Calu3 (cell line): Measurements from ENCODE around the gene MBNL2. TPM values are rescaled to one million over a fixed set of nuclear protein-coding genes. Genes with fewer than 3 reads are reported as not detected.

Experiments used
- BruUV-seq: library from RNA; stranded (reverse); fragments of 400-500 nt; replicated peaks from 2 replicates; lab custom pipeline; 2021; lab: Mats Ljungman, UMichigan
- CTCF ChIA-PET: fragments of 300-600 bp; sonication (Branson Sonifier 250); formaldehyde crosslinking; loops from one replicate; lab custom pipeline; 2022; ENCODE audit warnings: antibody characterized with exemption; lab: Charles Lee
- DNase-seq: peaks from one replicate; pipeline ENCODE4 v3.0.0; 2022
- H3K27ac Mint-ChIP-seq: one replicate; pipeline ENCODE4 v1.8.0; 2022; ENCODE audit warnings: mixed read lengths; ENCODE audit not compliant: unreplicated experiment
- H3K27me3 Mint-ChIP-seq: one replicate; pipeline ENCODE4 v1.8.0; 2022; ENCODE audit warnings: mixed read lengths; ENCODE audit not compliant: unreplicated experiment
- H3K36me3 Mint-ChIP-seq: one replicate; pipeline ENCODE4 v1.8.0; 2022; ENCODE audit warnings: mild to moderate bottlenecking, moderate library complexity, mixed read lengths; ENCODE audit not compliant: insufficient read depth, unreplicated experiment
- H3K4me1 Mint-ChIP-seq: one replicate; pipeline ENCODE4 v1.8.0; 2022; ENCODE audit warnings: mild to moderate bottlenecking, low read depth, mixed read lengths; ENCODE audit not compliant: unreplicated experiment
- H3K4me3 Mint-ChIP-seq: one replicate; pipeline ENCODE4 v1.8.0; 2022; ENCODE audit warnings: mild to moderate bottlenecking, low read depth, moderate library complexity, mixed read lengths; ENCODE audit not compliant: unreplicated experiment
- H3K9me3 Mint-ChIP-seq: one replicate; pipeline ENCODE4 v1.8.0; 2022; ENCODE audit warnings: low read depth, mixed read lengths; ENCODE audit not compliant: unreplicated experiment
- intact Hi-C: fragments of 100-400 bp; cut with micrococcal nuclease; formaldehyde crosslinking; loops from one replicate; pipeline ENCODE4 v1.10.0; 2022; ENCODE audit not compliant: unreplicated experiment
- total RNA-seq: library from RNA; stranded (reverse); gene quantifications from 2 replicates; pipeline ENCODE4 v1.2.3, GENCODE V29; 2022
- TF ChIP-seq, protein P1 (sequence below): fragments of 200-600 bp; IDR thresholded peaks from one replicate; pipeline ENCODE4 v1.8.0; 2022; ENCODE audit warnings: antibody characterized with exemption; ENCODE audit not compliant: unreplicated experiment

Gene MBNL2
- total RNA-seq, 1 experiment from 2014 or later, result 37.1 TPM

DNA sequence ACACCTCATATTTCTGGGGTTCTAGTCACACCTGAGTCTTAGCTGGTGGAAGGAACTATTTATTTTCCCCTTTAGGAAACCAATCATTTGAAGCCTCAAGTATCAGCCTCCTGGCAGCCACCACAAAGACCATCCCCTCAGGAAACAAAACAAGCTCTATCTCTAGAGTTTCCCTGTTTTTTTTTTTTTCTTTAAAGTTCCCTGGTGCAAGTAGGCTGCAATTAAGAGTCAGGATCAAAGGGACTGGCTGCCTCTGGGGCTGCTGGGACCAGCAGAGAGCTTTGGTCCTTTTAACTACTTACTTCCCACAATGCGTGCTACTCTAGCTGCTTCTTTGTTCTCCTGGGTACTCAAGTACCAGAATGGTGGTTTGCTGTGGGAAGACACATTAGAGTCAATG lies 11.4 kb downstream of the MBNL2 start:
- CTCF ChIA-PET, result interaction anchor here (0.6 kb wide), 2 partner anchors 8 to 18 kb away, joined by 3 read pairs; no protein-coding TSS in a partner anchor
- peaks cover 29% of the 10 kb centered on the region for H3K36me3 Mint-ChIP-seq

DNA sequence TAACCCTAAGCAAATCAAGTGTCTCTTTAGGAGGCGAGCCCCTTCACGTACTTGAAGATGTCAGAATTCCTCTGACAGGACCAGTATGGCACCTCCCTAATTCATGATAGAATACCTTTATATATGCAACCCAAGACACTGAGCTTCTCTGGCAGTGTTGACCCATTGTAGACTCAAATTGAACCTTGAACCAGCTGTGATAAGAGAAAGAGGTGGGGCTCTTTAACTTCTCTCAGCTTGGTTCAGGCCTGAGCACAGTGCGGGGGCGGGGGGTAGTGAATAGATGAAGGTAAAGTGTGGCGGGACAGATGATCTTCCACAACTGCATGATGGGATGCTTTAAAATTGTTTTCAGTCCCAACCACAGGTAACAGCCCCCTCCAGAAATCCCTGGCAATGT lies 12.1 kb downstream of the MBNL2 start:
- no peaks in the 10 kb centered on the region for H3K9me3 Mint-ChIP-seq
- peak overlapping the region; percentile 63 for H3K27ac Mint-ChIP-seq
- H3K27me3 Mint-ChIP-seq, result no peaks in the 10 kb centered on the region
- intact Hi-C loops, result no loop called here
- peaks cover 51% of the 10 kb centered on the region for H3K4me1 Mint-ChIP-seq
- CTCF ChIA-PET, result interaction anchor here (0.6 kb wide), 1 partner anchor 18 kb away, joined by 3 read pairs; no protein-coding TSS in a partner anchor
- peak overlapping the region; percentile 55 for H3K4me3 Mint-ChIP-seq
- TF ChIP-seq, protein P1, sequence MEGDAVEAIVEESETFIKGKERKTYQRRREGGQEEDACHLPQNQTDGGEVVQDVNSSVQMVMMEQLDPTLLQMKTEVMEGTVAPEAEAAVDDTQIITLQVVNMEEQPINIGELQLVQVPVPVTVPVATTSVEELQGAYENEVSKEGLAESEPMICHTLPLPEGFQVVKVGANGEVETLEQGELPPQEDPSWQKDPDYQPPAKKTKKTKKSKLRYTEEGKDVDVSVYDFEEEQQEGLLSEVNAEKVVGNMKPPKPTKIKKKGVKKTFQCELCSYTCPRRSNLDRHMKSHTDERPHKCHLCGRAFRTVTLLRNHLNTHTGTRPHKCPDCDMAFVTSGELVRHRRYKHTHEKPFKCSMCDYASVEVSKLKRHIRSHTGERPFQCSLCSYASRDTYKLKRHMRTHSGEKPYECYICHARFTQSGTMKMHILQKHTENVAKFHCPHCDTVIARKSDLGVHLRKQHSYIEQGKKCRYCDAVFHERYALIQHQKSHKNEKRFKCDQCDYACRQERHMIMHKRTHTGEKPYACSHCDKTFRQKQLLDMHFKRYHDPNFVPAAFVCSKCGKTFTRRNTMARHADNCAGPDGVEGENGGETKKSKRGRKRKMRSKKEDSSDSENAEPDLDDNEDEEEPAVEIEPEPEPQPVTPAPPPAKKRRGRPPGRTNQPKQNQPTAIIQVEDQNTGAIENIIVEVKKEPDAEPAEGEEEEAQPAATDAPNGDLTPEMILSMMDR, result no peak
- BruUV-seq, result no TSS peak
- DNase-seq, result no peak
- peaks cover 31% of the 10 kb centered on the region for H3K36me3 Mint-ChIP-seq

More for the DNA sequence above, 11.4 kb downstream of the MBNL2 start:
- Mint-ChIP-seq H3K27ac (no peak overlapping the region), H3K4me1 (peaks cover 49% of the 10 kb centered on the region), H3K4me3 (no peak overlapping the region), H3K27me3 (no peaks in the 10 kb centered on the region), H3K9me3 (no peaks in the 10 kb centered on the region)
- intact Hi-C loops, result no loop called here
- no TSS peak for BruUV-seq
- TF ChIP-seq, protein P1, result no peak
- no peak for DNase-seq

DNA sequence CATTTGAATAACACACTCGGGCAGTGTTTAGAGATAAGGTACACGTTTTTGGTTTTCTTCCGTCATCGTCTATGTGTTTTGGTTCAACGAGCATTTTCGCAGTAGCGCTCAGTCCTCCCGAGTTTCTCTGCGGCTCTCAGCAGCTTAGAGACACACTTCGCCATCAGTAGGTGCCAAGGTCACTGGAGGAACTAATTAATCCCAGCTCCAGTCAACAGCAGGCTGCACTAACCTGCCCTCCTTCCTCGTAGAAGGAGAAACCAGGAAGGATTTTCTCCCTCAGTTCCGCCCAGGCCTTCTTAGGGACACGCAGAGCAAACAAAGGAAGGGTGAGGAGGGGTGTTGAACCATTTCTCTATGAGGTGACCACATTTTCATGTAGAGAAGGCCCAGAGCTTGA lies 12.6 kb downstream of the MBNL2 start:
- TF ChIP-seq, protein P1, result no peak
- H3K9me3 Mint-ChIP-seq, result no peaks in the 10 kb centered on the region
- H3K4me3 Mint-ChIP-seq, result peak overlapping the region; percentile 55
- H3K36me3 Mint-ChIP-seq, result peaks cover 26% of the 10 kb centered on the region
- BruUV-seq, result no TSS peak
- H3K27ac Mint-ChIP-seq, result peak overlapping the region; percentile 63
- no peaks in the 10 kb centered on the region for H3K27me3 Mint-ChIP-seq
- CTCF ChIA-PET, result no interaction called here
- H3K4me1 Mint-ChIP-seq, result peaks cover 46% of the 10 kb centered on the region
- intact Hi-C loops, result no loop called here
- DNase-seq, result no peak

DNA sequence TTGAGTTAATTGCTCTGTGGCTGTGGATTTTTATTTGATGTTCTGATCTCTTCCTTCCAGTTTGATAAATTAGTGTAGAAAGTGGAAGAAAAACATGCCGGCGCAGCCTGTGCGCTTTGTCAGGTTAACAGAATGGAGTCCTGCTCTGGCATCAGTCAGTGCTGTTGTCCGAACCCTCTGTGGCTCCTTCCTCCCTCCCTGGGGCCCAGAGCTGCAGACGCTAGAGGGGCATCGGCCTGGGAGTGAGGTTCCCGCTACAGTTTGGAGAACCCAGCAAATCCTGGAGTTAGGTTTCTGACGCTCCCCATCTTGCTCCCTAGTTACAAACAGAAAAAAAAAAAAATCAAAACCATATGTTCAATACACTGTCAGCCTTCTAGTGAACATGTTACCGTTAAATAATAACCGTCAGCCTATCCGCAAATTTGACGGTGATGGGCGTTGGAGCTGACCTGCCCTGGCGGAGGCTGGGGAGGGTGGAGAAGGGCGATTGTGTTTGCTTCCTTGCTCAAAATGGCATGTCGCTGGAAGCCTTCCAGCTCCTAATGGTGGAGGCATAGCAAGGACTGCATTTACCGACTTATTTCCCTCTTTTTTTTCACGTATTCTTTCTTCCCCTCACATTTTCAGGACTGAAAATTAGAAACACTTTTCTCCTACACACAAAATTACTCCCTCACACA lies 13.6 kb downstream of the MBNL2 start:
- Mint-ChIP-seq H3K9me3 (no peaks in the 10 kb centered on the region), H3K4me3 (peak overlapping the region; percentile 55), H3K27ac (peak overlapping the region; percentile 47), H3K36me3 (peaks cover 19% of the 10 kb centered on the region), H3K27me3 (no peaks in the 10 kb centered on the region), H3K4me1 (peaks cover 36% of the 10 kb centered on the region)
- DNase-seq, result no peak
- TF ChIP-seq, protein P1, result no peak
- intact Hi-C loops, result no loop called here
- CTCF ChIA-PET, result no interaction called here
- BruUV-seq, result no TSS peak
